ENCODE measurements around the gene CRY1.
"Not testable (repeated sequence)": the region's sequence is repeated elsewhere in the genome, so short reads cannot be mapped to it uniquely, and the experiment has no call there.

The CRY1 gene

GRCh38 chr12:107064243-107064642, 29.1 kb downstream of the CRY1 start:
- DNase-seq = no peak

- no peak for DNase-seq
These were observed 35.2 kb downstream of the CRY1 start for GRCh38 chr12:107058190-107058589.

DNA sequence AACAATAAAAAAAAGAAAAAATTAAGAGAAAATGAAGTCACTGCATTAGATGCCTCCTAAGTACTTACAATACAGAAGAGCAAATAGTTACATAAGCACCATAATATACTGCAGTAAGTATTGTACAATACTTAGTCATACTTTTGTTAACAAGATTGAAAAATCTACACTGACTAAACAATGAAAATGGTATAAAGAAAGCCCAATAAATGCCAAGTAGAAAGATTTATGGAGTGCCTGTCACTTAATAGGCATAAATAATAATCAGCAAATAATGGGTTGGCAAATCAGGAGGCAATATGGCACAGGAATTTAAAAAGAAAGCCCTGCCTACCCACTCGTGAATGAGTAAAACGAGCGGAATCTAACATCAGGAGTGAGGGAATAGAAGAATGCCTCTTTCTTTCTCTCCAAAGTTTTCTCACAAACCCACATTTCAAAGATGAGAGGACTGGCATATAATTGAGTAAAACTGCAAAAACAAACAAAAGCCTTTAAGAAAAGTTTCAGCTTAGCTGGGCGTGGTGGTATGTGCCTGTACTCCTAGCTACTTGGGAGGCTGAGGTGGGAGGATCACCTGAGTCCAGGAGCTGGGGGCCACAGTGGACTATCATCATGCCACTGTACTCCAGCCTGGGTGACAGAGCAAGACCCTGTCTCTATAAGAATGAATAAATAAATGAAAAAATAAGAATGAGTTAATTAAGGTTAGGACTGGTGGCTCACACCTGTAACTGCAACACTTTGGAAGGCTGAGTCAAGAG, 36.1 kb downstream of the CRY1 start:
- DNase-seq = no peak

DNA sequence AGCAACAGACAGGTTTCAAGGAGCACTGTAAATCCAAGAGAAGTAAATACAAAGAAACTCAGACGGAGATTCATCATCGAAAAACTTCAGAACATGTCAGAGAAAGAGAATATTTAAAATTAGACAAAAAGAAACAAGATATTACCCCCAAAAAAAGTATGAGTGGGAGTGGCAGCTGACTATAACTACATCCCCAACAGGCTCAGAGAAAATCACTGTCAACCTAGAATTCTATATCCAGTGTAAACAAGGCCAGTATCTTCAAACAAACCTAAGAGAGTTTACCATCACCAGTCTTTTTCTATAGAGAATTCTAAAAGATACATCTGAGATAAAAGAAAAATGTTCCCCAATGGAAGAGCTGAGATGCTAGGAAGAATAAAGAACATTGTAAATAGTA, 39.6 kb downstream of the CRY1 start:
- no peak for DNase-seq

- no peak for DNase-seq
These were observed 48.2 kb downstream of the CRY1 start for GRCh38 chr12:107045186-107045585.

GRCh38 chr12:107042801-107043200, 50.5 kb downstream of the CRY1 start:
- no peak for DNase-seq

DNA sequence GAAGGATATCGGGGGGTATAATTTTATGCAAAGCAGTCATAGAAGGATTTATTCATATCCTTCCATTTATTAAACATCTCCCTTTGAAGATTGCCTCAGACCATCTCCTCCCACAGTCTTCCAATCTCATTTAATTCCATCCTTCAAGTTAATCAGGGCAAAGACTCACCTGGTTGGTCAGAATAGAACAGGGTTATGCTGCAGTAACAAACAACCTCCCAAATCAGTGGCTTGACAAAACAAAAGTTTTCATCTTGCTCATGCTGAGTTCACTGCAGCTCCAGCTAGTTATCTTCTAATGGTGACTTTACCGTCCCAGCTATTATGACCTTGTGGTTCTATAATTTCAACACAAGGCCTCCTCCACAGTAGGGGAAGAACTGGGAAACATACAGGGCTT, 57.6 kb downstream of the CRY1 start:
- DNase-seq = no peak

DNA sequence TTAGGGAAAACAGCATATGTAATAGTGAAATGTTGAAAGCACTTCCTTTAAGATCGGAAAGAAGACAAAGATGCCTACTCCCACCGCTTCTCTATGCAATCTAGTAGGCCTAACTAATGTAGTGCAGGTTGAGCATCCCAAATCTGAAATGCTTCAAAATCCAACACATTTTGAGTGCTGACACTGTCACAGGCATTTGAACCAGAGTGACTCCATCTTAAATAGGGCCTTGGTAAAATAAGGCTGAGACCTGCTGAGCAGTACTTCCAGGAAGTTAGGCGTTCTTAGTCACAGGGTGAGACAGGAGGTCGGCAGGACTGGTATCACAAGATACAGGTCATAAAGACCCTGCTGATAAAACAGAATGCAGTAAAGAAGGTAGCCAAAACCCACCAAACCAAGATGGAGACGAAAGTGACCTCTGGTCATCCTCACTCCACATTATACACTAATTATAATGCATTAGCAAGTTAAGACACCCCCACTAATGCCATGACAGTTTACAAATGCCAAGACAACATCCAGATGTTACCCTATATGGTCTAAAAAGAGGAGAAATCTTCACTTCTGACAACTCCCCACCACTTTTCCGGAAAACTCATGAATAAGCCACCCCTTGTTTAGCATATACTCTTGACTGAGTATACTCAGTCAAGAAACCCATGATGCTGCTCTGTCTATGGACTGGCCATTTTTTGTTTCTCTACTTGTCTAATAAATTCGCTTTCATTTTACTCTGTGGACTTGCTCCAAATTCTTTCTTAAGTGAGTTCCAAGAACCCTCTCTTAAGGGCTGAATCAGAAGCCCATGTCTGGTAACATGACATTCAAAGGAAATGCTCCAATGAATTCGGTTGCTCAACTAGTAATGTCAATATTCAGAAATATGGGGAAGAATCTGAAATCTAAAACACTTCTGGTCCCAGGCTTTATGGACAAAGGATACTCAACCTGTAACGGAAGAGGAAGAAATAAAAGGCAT, 59.3 kb downstream of the CRY1 start:
- no peak for DNase-seq

- no peak for DNase-seq
These were observed 61.1 kb downstream of the CRY1 start for GRCh38 chr12:107032266-107032665.

GRCh38 chr12:107031061-107031460, 62.3 kb downstream of the CRY1 start:
- no peak for DNase-seq

DNA sequence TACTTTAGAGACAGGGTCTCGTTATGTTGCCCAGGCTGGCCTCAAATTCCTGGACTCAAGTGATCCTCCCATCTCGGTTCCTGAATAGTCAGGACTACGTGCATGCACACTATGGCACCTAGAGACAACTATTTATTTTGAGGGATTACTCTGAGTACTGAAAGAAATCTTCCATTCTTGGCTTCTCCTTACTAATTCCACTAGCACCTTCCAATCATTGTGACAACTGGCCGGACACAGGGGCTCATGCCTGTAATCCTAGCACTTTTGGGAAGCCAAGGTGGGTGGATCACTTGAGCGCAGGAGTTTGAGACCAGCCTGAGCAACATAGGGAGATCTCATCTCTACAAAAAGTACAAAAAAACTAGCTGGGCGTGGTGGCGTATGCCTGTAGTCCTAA, 64.3 kb downstream of the CRY1 start:
- DNase-seq = no peak

- peak in 1 of 14 donors; percentile 97 for DNase-seq
These were observed 65.7 kb downstream of the CRY1 start for GRCh38 chr12:107027636-107028053.

DNA sequence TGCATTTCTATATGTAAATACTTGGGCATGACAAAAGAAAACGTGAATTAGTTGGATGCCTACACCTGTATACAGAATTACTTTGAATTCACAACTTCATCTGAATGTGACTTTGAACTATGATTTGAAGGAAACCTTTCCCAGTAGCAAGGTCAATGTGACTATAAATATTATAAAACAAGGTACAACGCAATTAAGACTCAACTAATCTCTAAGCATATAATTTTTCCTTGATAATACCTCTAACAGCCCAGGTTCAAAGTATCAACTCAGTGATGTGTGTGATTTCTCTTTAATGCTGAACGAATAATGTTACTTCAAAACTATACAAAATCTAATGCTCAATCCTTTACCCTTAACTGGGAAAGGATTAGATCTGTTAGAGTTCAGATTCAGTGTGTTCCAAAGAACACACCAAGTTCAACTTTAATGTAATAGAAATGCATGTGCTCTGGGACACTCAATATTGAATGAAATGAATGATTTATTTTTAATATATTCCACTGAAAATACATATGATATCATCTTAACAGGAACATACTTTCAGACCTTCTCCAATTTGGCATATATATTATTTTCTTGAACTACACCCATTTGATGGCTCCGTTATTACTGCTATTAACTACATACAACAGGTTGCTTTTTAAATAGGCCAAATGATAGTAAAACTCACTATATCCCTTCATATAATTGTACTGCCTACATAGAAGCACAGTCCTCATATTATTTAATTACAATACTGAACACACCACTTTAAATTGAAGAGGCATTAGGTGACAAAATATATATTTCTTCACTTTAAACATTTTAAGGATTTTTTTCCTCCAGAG, 66.3 kb downstream of the CRY1 start:
- DNase-seq = peak in 1 of 14 donors; percentile 36

- not testable (repeated sequence) for DNase-seq
These were observed 67.0 kb downstream of the CRY1 start for GRCh38 chr12:107026356-107026755.

GRCh38 chr12:107025671-107026070, 67.7 kb downstream of the CRY1 start:
- no peak for DNase-seq

GRCh38 chr12:107019546-107019945, 73.8 kb downstream of the CRY1 start:
- no peak for DNase-seq

DNA sequence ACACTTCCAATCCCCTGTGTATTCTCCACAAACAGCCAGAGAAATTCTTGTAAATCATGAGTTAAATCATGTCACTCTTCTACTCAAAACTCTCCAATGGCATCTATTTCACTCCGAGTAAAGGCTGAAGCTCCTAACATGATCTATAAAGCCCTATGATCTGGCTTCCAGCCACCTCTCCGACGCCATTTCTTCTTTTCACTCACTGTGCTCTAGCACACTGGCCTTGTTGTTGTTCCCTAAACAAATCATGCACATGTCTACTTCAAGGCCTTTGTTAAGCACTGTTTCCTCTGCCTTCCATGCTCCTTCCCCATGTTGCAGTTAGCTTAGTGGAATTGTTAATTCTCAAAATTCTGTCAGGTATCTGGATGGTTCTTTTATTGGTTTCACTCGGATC, 76.3 kb downstream of the CRY1 start:
- no peak for DNase-seq

DNA sequence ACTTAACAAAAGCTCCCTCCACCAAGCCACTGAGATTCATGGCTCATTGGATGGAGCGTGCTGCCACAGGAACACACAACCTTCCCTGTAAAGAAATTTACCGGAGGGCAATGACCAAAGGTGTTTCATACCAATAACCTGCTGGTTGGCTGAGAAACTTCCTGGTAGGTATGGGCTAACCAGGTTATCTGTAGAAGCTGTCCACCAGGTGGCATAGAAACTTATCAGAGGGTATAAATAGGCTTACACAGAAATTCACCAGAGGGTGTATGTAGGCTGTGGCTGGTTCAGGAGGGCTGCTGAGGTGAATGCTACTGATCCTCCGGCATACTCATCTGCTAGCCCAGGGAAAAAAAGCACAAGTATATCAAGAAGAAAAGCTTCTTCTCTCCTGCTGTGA, 79.3 kb downstream of the CRY1 start:
- peak in 1 of 14 donors; percentile 39 for DNase-seq

GRCh38 chr12:107012736-107013425, 80.5 kb downstream of the CRY1 start:
- no peak for DNase-seq

DNA sequence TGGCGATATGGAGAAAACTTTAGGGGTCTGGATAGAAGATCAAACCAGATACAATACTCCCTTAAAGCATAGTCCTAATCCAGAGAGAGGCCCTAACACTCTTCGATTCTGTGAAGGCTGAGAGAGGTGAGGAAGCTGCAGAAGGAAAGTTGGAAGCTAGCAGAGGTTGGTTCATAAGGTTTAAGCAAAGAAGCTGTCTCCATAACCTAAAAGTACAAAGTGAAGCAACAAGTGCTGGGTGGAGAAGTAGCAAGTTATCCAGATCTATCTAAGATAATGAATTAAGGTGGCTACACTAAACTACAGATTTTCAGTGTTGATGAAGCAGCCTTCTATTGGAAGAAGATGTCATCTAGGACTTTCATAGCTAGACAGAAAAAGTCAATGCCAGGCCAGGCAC, 81.8 kb downstream of the CRY1 start:
- DNase-seq = no peak

DNA sequence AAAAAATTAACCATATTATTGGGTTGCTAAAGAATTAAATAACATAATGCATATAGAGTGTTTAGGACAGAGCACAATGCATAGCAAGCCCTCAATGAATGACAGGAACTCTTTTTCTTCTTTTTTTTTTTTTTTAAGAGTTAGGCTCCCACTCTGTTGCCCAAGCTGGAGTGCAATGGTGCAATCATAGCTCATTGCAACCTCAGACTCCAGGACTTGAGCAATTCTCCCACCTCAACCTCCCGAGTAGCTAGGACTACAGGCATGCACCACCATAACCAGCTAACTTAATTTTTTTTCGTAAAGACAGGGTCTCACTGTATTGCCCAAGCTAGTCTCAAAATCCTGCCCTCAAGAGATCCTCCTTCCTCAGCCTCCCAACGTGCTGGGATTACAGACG, 85.9 kb downstream of the CRY1 start:
- no peak for DNase-seq

GRCh38 chr12:107002665-107003064, 90.7 kb downstream of the CRY1 start:
- not testable (repeated sequence) for DNase-seq

Data from C1 segment of cervical spinal cord (tissue), 14 donors.